RWPE1 (cell line): ENCODE results near the gene DGKI.

Experiments used
- CTCF ChIA-PET: fragments of 350-600 bp; sonication (Branson Sonifier 250); formaldehyde crosslinking; extraction: SDS; loops from one replicate; lab custom pipeline; 2021; lab: Yijun Ruan, JAX
- POLR2A ChIA-PET: fragments of 400-600 bp; formaldehyde crosslinking; extraction: SDS; loops from one replicate; lab custom pipeline; 2020; ENCODE audit warnings: antibody characterized with exemption; ENCODE audit not compliant: low non-redundant PET; lab: Yijun Ruan, JAX
- DNase-seq: peaks from one replicate; pipeline ENCODE4 v3.0.0; 2012; ENCODE audit warnings: low spot score
- H3K27ac ChIP-seq: fragments of 450-650 bp; 2 replicates; pipeline ENCODE4 v1.5.1; 2017
- CTCF ChIP-seq: fragments of 450-650 bp; conservative IDR thresholded peaks from 2 replicates; pipeline ENCODE4 v1.5.1; 2017; ENCODE audit warnings: low read depth, mild to moderate bottlenecking

DGKI gene

GRCh38 chr7:137850972-137851945 lies 4.5 kb upstream of the DGKI start:
- no peak for DNase-seq
- TF ChIP-seq CTCF: no peak
- ChIA-PET CTCF (no interaction called here), POLR2A (no interaction called here)
- no peak overlapping the region for H3K27ac ChIP-seq

- ChIA-PET CTCF (interaction anchor here (0.5 kb wide), 1 partner anchor 30 kb away, joined by 3 read pairs; no protein-coding TSS in a partner anchor), POLR2A (no interaction called here)
- DNase-seq: no peak
- H3K27ac ChIP-seq: no peak overlapping the region
- TF ChIP-seq CTCF: no peak
Measured at GRCh38 chr7:137850571-137850970, 3.8 kb upstream of the DGKI start.

- ChIA-PET POLR2A (no interaction called here), CTCF (no interaction called here)
- no peak overlapping the region for H3K27ac ChIP-seq
- TF ChIP-seq CTCF: no peak
- DNase-seq: no peak
Measured at GRCh38 chr7:137848095-137848494, 1.3 kb upstream of the DGKI start.

- no peak overlapping the region for H3K27ac ChIP-seq
- ChIA-PET CTCF (no interaction called here), POLR2A (no interaction called here)
- no peak for TF ChIP-seq CTCF
- DNase-seq: no peak
Measured at GRCh38 chr7:137847568-137848050, 835 bp upstream of the DGKI start.

- ChIA-PET CTCF (no interaction called here), POLR2A (no interaction called here)
- H3K27ac ChIP-seq: no peak overlapping the region
- no peak for DNase-seq
- no peak for TF ChIP-seq CTCF
Measured at GRCh38 chr7:137846549-137846826, 286 bp downstream of the DGKI start.

- ChIA-PET POLR2A (no interaction called here), CTCF (no interaction called here)
Measured at GRCh38 chr7:137844677-137845425, 1.9 kb downstream of the DGKI start.

More at GRCh38 chr7:137844677-137845425, 1.9 kb downstream of the DGKI start:
- DNase-seq: no peak
- no peak overlapping the region for H3K27ac ChIP-seq
- TF ChIP-seq CTCF: no peak
